GM18507 (cell line): ENCODE results near the gene DHX9.

Experiments
- DNase-seq: peaks from one replicate; pipeline ENCODE4 v3.0.0; 2011; ENCODE audit warnings: low read depth; ENCODE audit not compliant: insufficient read length; ENCODE audit errors: extremely low spot score
- FAIRE-seq: peaks from 2 replicates; lab custom pipeline; 2011; peaks lifted over from hg19 to GRCh38; lab: Jason Lieb, UNC

The DHX9 gene

DNA sequence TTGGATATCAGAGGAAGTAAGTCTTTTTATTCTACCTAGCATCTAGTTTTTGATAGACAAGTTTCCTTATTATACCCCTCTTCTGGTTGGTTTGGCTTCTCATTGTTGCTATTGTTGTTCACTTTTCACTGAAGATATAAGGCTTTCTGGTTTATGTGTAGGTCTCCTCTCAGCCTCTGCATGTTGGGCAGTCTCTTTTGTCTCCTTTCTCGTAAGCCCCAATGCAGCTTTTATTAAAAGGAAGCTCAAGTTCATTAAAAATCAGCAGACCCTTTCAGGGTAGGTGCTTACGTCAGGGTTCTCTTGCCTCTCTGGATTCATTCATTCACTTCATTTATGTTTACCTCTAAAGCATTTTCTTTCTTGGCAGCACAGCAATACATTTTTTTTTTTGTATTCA is 4.8 kb upstream of the DHX9 start:
- FAIRE-seq = no peak

DNA sequence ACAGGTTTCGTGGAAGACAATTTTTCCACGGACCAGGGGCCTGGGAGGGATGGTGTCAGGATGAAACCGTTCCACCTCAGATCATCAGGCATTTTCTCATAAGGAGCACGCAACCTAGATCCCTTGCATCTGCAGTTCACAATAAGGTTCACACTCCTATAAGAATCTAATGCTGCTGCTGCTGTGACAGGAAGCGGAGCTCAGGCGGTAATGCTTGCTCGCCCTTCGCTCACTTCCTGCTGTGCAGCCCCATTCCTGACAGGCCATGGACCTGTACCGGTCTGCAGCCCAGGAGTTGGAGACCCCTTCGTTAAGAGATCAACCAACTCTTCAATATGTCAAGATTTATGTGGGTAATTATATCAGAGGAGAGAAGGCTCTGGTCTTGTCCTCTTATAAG is 3.3 kb upstream of the DHX9 start:
- FAIRE-seq = no peak
- no peak for DNase-seq

More for the DNA sequence above, 4.8 kb upstream of the DHX9 start:
- no peak for DNase-seq

DNA sequence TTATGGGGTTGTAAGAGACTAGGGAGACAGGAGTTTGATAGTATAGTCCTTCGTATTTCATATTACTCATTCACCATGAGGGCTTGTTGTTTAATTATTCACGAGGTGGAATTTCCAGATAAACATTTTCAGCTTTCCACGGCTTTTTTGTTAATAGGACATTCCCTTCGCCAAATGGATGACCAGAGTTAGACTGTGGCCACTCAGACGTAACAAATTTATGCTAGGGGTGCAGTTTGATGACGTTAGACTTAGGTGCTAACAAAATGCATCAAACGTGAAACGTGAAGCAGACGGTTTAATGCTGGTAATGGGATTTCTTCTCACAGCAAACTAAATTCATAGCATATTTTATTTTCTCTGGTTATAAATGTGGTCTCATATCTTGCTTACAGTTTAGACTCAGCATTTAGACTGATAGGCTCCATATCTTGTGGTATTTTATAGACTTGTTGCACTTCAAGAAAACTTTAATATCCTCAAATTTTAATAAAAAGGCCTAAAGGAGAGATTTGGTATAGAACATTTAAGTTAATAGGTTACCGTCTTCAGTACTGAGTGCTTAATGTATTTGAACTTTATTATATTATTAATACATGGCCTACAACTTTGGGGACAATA is 2.3 kb downstream of the DHX9 start:
- peak; percentile 55 for FAIRE-seq
- no peak for DNase-seq

DNA sequence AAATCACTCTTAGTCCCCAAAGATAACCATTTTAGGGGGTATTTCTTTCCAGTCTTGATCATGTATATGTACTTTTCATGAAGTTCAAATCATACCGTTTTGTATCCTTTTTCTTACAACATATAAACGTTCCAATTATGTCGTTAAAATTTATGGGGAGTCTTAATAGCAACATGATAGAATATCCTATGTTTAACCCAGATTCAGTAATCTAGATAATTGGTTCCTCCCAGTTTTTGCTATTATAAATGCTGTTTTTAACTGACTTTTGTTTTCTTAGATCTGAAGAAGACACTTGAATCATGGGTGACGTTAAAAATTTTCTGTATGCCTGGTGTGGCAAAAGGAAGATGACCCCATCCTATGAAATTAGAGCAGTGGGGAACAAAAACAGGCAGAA is 3.1 kb downstream of the DHX9 start:
- FAIRE-seq (no peak), DNase-seq (no peak)

DNA sequence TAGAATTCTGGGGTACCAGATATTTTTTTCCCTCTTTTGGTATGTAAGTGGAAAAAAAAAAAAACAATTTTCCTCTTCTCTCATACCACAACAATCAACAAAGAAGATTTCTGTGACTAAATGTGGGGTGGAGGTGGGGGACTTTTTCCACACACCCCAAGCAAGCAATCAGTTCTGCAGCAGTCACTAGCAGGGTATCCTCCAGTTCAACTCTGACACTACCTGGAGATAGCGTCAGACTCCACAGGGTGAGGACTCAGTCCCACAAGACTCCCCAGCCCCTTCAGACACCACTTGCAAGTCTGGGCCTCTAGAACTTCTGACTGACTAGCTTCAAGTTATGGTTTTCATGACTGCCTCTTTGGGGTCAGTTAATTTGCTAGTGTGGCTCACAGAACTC is 6.2 kb downstream of the DHX9 start:
- no peak for FAIRE-seq
- DNase-seq = no peak

DNA sequence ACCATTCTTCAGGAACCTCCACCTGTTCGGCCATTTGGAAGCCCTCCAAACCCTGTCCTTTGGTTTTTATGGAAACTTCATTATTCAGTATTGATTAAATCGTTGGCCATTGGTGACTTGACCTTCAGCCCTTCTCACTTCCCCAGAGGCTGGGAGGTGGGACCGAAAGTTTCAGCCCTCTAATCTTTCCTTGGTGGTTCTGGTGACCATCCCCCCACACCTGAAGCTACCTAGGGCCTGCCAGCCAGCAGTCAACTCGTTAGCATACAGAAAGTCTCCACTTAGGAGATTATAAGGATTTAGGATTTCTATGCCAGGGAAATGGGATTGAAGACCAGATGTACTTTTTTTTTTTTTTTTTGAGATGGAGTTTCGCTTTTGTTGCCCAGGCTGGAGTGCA is 6.7 kb downstream of the DHX9 start:
- DNase-seq (no peak), FAIRE-seq (no peak)

DNA sequence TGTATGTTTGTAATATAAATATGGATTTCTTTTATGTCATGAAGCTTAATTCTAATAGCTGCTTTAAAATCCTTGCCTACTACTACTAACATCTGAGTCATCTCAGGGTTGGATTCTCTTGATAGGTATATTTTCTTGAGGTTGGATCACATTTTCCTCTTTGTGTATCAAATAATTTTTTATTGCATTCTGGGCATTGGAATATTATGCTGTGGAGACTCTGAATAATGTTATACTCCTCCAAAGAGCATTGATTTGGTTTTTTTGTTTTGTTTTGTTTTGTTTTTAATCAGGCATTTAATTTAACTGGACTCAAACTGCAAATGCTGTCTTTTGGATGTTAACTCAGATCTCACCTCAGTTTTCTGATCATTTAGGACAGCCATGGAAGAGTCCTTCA is 8.0 kb downstream of the DHX9 start:
- FAIRE-seq = no peak
- DNase-seq = no peak

DNA sequence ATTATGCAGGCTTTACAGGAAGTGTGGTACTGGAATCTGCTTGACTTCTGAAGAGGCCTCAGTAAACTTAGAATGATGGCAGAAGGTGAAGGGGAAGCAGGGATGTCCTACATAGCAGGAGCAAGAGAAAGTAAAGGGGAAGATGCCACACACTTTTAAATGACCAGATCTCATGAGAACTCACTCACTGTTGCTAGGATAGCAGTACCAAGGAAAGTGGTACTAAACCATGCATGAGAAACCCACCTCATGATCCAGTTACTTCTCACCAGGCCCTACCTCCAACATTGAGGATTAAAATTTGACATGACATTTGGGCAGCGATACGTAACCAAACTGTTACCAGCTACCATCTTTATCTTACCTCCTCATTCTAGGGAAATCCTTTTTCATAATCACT is 9.6 kb downstream of the DHX9 start:
- FAIRE-seq (no peak), DNase-seq (no peak)

DNA sequence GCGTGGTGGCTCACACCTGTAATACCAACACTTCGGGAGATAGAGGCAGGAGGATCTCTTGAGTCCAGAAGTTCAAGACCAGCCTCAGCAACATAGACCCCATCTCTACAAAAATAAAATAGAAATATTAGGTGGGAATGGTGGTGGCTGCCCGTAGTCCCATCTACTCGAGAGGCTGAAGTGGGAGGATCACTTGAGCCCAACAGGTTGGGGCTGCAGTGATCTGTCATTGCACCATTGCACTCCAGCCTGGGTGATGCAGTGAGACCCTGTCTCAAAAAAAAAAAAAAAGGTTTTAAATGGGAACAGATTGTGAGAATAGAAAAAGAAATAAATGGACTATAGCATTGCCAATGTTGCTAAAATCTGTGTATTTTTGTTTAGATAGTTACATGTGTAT is 11.2 kb downstream of the DHX9 start:
- no peak for DNase-seq
- FAIRE-seq = no peak

DNA sequence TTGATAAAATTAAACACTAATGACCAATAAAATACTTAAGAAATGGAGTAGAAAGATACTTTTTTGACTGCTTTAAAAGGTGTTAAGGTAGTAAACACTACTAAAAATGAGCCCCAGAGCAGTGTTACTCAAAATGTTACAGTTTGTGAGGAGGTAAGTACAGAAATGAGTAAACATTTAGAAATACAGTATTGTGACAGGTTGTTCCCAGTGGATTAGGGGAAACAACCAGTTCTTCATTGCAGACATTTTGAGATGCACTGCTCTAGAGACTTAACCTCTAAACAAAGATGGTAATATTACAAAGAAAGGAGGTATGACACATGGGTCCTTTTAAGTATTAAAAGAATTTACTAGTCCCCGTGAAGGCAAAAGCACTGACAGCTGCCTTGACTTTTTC is 12.7 kb downstream of the DHX9 start:
- FAIRE-seq (no peak), DNase-seq (no peak)

DNA sequence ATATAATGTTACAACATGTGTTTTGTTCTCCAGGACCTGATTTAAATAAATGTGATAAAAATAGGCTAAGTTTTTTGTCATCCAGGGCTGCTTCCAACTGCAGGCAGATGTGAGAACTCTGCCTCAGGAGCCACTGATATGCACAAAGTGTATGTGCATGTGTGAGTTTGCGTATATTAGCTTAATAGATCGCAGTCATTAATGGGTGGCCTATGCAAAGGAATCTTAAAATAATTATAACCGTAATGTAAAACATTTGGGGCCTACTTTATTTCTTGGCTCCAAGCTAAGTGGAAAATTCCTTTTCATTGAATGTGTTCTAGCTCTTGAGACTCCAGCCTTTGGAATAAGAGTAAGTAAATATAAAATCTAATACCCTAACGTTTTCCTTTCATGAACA is 16.8 kb downstream of the DHX9 start:
- FAIRE-seq (no peak), DNase-seq (no peak)

DNA sequence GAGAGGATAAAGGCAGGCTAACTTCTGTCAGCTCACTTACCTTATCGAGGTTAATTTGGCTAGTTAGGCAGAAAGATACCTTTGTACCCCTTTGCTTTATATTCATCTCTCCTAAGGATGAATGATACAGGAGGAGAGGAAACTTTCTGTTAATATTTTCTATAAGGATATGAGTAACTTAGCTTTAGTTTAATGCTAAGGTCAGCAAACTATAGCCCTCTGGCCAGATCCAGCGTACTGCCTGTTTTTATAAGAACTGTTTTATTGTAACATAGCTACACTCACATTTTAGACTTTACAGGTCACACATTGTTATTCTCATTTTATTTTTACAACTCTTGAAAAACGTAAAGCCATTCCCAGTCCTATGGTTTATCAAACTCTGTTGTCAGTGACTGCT is 18.1 kb downstream of the DHX9 start:
- FAIRE-seq (no peak), DNase-seq (no peak)

DNA sequence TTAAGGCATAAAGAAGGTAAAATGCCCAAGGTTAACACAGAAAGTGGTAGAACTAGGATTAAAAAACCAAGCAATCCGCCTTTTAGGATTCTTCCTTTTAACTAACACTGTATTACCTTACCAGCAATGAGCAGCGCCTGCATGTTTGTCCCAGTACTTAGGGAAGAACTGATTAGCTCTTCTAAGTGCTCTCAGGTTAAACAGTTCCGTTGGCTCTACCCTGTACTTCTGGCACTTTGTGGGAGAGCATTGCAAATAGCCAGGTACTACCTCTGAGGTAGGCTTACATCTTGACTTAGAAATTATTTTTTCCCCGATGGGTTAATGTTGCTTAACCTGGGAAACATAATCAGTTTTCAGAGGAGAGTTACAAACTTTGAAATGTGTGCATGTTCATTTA is 21.5 kb downstream of the DHX9 start:
- FAIRE-seq = no peak
- DNase-seq = no peak

DNA sequence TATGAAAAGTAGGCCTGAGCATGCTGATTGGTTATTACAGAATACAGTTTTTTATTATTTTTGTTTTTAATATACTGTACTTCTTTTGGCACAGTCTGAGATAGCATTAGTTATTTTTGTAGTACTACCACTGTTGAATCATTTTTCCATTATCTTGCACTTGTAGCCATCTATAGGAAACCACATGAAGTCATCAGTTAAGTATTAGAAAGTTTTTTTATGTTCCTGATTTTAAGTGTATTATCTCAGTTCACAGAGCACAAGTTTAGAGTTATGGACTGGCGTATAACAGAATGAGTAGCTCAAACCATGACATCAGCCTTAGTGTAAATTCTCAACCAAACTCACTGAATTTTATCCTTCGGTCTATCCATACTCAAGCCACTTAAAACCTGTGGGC is 22.8 kb downstream of the DHX9 start:
- DNase-seq (no peak), FAIRE-seq (no peak)

DNA sequence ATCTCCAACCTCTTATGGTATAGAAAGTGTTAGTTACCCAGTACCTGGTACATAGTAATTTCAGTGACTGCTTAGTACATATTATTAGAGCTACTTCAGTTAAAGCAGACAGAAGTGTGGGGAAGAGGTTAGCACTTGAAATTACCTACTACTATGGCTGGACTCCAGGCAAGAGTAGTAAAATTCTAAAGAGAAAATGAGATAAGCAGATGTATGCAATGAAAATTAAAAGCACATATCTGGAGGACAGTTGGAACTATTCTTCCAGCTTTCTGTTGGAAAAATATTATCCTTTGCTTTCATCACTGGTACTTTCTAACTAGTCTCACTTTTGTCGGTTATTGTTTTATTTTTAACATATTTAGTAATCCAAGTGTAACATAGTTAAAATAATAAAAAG is 23.7 kb downstream of the DHX9 start:
- FAIRE-seq (no peak), DNase-seq (no peak)

DNA sequence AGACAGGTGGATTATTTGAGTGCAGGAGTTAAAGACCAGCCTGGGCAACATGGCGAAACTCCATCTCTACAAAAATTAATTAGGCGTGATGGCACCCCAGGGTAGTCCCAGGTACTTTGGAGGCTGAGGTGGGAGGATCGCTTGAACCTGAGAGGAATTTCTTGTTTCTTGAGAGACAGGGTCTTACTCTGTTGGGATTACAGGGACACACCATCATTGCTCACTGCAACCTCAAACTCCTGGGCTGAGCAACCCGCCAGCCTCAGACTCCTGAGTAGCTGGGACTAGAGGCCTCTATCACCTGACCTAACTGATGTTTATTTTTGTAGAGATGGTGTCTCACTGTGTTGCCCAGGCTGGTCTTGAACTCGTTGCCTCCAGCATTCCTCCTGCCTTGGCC is 24.8 kb downstream of the DHX9 start:
- DNase-seq = no peak
- no peak for FAIRE-seq

DNA sequence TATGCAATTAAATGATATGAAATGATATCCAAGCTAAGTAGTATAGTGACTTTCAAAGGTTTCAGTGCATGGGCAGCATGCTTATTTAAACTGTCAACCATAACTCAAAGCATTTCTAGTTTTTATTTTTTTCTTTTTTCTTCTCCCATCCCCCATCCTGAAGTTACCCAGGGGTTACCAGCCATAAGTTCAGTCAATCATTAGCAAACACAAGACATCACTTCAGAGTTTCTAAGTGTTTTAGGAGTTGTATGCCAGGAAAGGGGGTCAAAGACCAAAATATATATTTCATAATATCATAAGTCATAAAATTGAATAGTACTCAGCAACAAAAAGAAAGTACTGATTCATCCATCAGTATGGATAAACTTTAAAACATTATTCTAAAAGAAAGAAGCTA is 28.7 kb downstream of the DHX9 start:
- no peak for FAIRE-seq
- DNase-seq = no peak

DNA sequence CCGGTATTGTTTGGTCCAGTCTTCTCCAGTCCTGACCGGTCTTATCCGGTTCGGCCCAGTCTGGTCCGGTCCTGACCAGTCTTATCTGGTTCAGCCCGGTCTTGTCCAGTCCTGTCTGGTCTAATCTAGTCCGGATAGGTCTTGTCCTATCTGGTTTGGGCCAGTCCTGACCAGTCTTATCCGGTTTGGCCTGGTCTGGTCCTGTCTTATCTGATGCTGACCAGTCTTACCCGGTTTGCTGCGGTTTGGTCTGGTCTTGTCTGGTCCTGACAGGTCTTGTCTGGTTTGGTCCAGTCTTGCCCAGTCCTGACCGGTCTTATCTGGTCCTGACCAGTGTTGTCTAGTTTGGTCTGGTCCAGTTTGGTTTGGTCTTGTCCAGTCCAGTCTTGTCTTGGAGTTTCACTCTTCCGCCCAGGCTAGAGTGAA is 30.1 kb downstream of the DHX9 start:
- DNase-seq (no peak), FAIRE-seq (no peak)

DNA sequence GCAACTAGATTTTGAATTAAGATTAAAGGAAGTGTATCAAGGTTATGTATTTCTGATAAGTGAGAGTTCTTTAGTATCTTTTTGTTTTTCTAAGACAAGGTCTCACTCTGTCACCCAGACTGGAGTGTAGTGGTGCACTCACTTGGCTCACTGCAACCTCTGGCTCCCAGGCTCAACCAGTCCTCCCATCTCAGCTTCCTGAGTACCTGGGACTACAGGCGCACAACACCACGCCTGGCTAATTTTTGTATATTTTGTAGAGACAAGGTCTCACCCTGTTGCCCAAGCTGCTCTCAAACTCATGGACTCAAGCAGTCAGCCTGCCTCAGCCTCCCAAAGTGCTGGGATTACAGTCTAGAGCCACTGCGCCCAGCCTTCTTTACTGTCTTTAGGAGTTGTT is 33.7 kb downstream of the DHX9 start:
- no peak for FAIRE-seq
- DNase-seq = no peak

DNA sequence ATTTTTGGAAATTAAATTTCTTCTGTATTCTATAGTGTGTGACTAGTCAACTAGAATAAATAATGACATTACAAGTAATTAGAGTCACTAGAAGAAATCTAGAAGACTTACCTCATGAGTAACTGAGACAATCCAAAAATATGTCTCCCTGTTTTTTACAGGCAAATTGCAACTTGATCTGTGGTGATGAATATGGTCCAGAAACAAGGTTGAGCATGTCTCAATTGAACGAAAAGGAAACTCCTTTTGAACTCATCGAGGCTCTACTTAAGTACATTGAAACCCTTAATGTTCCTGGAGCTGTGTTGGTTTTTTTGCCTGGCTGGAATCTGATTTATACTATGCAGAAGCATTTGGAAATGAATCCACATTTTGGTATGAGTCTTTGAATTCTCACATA is 36.7 kb downstream of the DHX9 start:
- FAIRE-seq (no peak), DNase-seq (no peak)

DNA sequence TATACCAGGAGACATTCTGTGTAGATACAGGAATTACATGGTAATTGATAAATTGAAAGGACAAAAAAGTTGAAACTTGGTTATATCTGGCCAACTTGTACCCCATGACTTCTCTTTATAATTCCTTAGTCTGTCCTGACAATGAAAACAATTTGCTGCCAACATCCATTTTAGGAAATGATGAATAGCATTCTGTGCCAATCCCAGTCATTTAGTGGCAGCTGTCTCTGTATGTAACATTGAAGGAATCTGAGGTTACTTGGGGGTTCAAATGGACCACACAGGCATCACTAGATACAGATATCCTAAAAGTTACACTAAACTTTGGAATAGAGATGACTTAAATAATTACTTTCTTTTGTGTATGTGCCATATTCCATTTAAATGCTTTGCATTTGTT is 38.2 kb downstream of the DHX9 start:
- DNase-seq (no peak), FAIRE-seq (no peak)

DNA sequence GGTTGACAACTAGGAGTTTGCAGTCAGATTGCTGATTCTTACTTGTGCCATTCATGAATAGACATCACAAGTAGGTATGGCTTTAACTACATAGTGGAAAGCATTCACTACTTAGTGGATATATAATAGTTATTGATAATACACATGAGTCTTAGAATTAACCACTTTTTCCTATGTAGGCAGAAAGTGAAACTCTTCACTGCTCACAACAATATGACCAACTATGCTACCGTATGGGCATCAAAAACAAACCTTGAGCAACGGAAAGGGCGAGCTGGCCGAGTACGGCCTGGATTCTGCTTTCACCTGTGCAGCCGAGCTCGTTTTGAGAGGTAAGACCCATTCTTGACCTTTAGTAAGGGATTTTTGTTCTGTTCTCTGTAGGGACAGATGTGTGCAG is 38.7 kb downstream of the DHX9 start:
- FAIRE-seq (no peak), DNase-seq (no peak)
